NCI-H69 (cell line): ENCODE results near the gene CCDC149.

Experiments used
- DNase-seq: peaks from one replicate; lab custom pipeline; 2025; lab: John Stamatoyannopoulos, UW

Gene CCDC149

DNA sequence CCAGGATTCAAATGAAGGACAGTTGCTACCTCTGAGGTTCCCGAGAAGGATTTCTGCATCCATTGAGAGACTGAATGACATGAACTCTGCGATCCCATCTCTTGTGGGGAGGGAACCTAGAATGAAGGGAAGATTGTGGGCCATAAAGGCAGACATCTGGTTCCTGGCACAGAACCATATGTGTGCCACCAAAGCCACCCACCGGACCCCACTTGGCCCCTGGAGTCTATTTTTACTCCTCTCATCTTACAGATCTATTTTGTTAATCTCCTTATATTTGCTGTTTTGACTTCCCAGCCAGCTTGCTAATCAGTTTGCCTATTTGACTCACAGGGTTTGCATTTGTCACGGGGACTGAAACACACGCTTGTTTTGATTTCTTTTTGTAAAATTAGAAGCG, 110.2 kb downstream of the CCDC149 start:
- DNase-seq: peak; percentile 9

DNA sequence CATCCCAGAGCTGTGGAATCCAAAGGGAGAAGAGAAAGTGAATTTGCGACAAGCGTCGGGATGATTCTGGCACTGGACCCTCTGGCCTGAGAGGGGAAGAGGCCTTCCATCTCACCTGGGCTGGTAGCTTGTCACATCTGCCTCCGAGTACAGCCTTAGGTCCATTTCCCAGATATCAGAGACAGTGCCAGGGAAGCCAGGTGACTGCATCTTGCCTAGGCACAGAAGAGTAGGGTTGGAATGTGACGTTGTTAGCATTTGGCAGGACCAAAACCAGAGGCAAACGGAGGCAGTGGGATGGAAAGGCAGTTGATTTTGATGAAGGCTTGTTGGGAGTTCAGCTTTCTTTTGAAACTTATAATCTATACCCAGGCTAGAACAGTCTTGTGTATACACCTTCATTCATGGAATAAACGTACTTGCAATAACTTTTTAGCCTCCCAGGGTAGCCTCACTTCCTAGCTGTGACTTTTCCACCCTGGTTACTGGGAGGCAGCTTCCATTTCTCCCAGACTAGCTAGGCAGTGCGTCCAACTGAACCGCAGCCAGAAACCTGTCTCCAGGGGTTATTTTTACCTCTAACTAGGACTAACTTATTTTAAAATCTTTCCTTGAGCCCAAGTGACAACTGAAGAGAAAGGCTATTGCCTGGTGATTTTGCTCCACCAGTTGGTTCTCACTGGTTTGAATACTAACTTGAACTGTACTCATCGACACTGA, 111.5 kb downstream of the CCDC149 start:
- DNase-seq: no peak

DNA sequence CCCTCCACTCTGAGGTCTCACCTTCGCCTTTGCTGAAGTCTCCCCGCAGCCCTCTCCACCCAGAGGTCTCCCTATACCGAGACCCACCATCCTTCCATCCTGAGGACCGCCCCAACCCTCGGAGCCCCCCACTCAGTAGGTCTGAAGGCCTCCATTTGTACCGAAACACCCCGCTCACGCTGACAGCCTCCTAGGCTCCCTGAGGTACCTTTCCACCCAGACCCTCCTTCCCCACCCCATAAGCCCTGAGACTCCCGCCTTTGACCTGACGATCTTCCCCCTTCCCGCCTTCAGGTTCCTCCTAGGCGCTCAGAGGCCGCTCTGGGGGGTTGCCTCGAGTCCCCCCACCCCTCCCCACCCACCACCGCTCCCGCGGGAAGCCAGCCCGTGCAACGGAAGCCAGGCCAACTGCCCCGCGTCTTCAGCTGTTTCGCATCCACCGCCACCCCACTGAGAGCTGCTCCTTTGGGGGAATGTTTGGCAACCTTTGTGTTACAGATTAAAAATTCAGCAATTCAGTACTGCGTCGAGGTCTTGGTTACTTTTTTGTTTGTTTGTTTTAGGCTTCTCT, 112.4 kb downstream of the CCDC149 start:
- DNase-seq: no peak

DNA sequence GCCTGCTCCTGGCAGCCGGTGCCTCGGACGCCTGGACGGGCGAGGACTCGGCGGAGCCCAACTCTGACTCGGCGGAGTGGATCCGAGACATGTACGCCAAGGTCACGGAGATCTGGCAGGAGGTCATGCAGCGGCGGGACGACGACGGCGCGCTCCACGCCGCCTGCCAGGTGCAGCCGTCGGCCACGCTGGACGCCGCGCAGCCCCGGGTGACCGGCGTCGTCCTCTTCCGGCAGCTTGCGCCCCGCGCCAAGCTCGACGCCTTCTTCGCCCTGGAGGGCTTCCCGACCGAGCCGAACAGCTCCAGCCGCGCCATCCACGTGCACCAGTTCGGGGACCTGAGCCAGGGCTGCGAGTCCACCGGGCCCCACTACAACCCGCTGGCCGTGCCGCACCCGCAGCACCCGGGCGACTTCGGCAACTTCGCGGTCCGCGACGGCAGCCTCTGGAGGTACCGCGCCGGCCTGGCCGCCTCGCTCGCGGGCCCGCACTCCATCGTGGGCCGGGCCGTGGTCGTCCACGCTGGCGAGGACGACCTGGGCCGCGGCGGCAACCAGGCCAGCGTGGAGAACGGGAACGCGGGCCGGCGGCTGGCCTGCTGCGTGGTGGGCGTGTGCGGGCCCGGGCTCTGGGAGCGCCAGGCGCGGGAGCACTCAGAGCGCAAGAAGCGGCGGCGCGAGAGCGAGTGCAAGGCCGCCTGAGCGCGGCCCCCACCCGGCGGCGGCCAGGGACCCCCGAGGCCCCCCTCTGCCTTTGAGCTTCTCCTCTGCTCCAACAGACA, 113.1 kb downstream of the CCDC149 start:
- no peak for DNase-seq

DNA sequence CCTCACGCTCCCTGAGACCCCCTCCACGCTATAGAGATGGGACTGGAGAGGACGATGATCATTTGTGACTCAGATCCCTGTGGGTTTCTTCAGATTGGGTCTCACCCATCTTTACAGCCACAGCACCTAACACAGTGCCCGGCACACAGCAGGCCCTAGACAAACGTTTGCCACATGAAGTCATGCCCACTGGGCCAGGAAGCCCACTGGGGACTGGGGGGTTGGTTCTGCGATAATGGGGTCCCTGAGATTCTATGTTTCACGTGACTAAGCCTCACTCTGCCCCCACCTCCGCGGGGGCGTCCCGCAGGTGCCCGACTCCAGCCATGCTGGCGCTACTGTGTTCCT, 113.7 kb downstream of the CCDC149 start:
- no peak for DNase-seq

GRCh38 chr4:24798036-24798610, 114.7 kb downstream of the CCDC149 start:
- peak; percentile 47 for DNase-seq

DNA sequence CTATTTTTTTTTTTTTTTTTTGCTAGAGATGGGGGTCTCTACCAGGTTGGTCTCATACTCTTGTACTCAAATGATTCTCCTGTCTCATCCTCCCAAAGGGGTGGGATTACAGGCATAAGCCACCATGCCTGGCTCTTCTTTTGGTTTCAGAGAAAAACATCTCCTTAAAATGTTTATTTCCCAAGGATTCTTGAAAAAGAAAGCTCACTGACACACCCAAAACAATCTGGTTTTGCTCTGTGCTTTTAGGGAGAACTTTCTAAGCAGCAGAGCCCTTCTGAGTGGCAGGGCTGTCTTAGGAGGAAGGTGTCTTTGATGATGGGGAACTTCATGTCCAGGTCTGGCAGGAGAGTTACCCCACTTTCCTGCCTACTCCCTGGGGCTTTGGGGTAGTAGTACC, 116.2 kb downstream of the CCDC149 start:
- DNase-seq: no peak

GRCh38 chr4:24795666-24796381, 117.0 kb downstream of the CCDC149 start:
- DNase-seq: peak; percentile 1

DNA sequence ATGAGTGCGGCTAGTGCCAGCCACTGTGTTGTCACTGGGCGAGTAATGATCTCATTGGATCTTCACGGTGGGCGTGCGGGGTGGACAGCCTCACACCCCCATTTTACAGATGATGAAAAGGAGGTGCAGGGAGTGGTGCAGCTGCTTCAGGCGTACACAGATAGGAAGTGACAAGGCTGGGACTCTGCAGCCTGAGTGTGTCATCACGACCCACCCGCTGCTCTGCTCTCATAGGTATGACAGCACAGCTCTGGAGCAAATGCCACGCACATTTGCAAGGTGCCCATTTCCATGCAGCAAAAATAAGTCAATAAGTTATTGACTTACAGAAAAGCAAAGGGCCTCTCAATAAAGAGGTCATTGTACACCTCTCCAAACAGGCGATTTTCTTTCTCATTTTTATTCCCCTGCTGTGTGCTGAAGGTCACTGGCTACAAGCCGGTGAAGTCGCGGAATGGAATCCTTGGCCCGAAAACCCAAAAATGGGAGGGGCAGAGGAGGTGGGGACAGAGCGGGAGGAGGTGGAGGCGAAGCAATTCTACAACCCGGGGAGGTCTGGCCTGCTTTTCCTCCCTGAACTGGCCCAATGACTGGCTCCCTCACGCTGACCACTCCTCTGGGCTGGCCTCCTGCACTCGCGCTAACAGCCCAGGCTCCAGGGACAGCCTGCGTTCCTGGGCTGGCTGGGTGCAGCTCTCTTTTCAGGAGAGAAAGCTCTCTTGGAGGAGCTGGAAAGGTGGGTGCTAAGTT, 117.8 kb downstream of the CCDC149 start, which contains the start of gene SOD3:
TSS of gene SOD3 (plus strand) at position 658 of the 750 bp plus-strand sequence. CDS start 3,949 bp downstream, outside the sequence.
- peak; percentile 63 for DNase-seq

GRCh38 chr4:24794480-24794879, 118.4 kb downstream of the CCDC149 start:
- DNase-seq: no peak

DNA sequence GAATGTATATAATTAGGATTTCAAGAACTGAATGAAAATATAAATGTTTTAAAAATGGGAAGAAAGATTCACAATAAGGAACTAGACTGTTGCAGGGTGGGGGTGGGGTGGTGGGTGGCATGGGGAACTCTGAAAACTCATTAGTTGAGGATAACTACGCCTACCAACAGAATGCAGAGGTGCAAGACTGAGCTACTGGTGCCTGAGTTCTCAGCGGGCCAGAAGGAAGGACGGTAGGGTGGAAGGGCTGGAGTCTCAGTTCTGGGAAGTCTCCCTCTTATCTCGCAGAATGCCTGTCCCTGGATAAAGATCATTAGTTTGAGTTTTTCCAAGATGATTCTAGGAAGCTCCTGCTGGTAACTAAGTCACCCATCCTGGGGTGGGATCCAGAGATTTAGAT, 118.8 kb downstream of the CCDC149 start:
- DNase-seq: no peak

DNA sequence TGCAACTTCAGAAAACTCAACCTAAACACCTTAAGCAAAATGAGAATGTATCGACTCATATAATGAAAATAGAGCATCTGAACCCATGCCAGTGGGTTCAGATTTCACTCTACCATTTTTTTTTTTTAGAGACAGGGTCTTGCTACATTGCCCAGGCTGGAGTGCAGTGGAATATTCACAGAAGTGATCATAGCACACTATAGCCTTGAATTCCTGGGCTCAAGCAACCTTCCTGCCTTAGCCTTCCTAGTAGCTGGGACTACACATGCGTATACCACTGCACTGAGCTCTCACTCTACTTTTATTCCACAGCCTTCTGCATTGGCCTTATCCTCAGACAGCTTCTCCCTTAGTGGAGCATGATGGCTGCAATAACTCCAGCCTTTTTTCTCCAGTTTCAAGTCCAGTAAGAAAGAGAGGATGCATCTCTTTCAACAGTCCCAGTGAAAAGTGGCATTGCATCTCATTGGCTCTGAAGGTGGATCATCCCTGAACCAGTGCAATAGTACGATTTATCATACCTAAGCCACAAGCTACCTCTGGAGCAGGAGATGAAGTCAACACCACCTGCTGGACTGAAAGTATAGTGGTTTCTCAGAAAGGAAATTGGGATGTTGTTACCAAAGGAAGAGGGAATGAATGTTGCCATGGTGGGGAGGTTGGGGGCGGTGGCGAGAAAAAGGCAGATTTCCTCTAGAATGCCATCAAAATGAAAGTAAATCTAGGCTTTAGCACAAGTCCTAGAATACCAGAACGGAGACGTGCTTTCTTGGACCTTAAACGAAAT, 119.4 kb downstream of the CCDC149 start:
- DNase-seq: peak; percentile 26

DNA sequence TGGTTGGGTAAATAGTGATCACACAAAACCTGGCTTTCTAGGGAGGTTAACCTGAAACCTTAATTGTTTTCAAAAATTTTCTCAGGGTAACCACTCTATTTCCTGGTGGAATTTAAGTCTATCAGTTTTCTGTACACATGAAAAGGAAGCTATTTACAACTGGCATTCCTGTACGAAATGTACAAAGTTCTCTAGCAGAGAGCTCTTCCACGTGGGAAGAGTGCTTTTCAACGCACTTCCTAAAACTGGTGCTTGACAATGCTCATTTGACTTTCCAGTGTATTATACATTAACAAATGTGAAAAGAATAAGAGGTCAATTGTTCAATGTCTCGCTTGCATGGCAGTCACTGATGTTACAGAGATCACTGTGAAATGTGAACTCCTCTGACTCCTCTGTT, 120.3 kb downstream of the CCDC149 start:
- no peak for DNase-seq

DNA sequence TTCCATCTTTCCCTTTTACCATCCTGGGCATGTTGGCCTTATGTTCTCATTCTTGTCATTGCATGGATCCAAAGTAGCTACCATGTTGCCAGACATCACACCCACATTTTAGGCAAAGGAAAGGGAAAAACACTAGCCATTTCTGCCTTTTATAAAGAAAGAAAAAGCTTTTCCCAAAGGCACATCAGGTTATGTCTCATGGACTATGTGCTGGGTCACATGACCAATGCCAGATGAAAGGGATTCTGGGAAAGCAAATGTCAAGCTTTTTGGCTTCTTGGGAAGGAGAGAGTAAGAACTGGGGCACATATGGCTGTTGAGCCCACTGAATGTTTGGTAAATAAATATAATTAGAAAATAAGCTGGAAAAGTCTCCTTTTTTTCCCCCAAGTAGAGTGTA, 121.8 kb downstream of the CCDC149 start:
- no peak for DNase-seq

- no peak for DNase-seq
Observed at GRCh38 chr4:24783506-24783905, 129.3 kb downstream of the CCDC149 start.

- peak; percentile 42 for DNase-seq
Observed at GRCh38 chr4:24781999-24782745, 130.7 kb downstream of the CCDC149 start.

DNA sequence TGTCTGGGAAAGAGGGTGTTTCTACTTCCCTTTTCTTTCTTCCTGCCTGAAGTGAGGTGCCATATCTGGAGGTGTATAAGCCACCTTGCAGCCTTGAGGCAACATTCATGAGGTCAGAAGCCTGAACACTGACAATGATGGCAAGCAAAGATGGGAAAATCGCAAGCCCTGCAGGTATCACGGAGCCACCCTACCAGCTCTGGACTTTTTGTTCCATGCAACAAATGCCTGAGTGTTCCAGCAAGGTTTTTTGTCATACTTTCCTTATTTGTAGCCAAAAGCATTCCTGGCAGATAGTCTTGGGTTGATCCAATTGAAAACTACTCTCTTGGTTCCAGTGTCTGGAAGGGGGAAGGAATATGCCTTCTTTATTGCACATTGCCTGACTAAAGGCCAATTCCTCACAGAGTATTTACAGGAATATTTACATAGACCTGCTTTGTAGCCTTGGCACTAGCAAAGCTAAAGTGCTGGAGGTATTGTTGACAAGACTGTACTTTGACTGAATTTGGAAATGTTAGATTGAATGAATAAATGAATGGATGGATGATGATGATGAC, 131.8 kb downstream of the CCDC149 start:
- no peak for DNase-seq

GRCh38 chr4:24778464-24779225, 134.2 kb downstream of the CCDC149 start:
- no peak for DNase-seq
